ENCODE results near the gene ASAP3.

Gene ASAP3

DNA sequence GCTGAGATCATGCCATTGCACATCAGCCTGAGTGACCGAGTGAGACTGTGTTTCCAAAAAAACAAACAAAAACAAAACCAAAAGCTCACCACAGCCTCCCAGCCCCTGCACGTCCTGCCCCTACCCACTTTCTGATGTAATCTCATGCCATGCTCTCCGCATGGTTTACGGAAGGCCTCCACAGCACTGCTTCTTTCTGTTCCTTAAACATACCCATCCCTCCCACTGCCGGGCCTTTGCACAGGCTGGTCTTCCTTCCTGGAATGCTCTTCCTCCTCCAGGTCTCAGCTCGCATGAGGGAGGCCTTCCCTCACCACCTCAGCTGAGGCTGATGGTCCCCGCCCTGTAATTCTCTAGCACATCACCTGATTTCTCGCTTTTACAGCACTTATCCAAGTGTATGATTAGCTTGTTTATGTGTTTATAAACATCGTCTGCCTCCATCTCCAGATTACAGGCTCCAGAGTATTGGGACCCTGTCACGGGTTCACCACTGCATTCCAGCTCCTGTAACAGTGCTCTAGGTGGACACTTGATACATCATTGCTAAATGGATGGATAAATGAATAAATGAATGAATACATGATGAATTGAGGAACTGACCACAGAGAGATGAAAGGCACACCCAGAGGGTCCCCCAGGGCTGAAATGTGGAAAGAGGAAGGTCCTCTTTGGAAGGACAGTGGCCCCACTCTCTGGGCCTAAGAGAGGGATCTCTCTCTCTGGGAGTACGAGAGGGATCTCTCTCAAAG, 81.5 kb downstream of the ASAP3 start:
- Histone ChIP-seq H3K27ac (ENCODE audit: low read depth, low read length) (no peak overlapping the region), H3K4me1 (ENCODE audit: control insufficient read depth, insufficient read depth, low read length) (peaks cover 12% of the 10 kb centered on the region; the same call in 1 of the 2 replicates), H3K9ac (ENCODE audit: low read length) (no peak overlapping the region), H3K27me3 (ENCODE audit: control insufficient read depth, insufficient read depth, low read length) (peaks cover 96% of the 10 kb centered on the region), H3K9me3 (ENCODE audit: control insufficient read depth, insufficient read depth, low read depth, low read length) (no peaks in the 10 kb centered on the region), H3K4me3 (ENCODE audit: low read depth, low read length) (no peak overlapping the region), H3K36me3 (ENCODE audit: control insufficient read depth, insufficient read depth, low read length) (no peaks in the 10 kb centered on the region)

DNA sequence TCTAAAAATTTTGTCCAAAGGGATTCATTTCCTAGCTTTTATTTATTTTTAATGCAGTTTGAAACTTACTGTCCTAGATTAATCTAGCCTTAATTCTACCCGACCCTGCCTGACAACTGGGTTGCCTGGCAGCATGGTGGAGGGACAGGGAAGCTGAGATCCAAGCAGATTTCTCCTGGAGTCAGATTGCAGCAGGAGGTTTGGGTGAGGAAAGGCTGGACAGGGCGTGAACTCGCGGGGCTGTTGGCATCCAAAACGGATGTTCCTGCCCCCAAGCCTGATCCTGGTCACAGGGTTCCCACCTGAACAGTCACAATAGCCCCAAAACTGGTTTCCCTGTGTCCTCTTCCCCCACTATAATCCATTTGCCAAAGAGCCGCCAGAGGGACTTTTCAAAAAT, 82.7 kb downstream of the ASAP3 start:
- Histone ChIP-seq H3K36me3 (ENCODE audit: control insufficient read depth, insufficient read depth, low read length) (no peaks in the 10 kb centered on the region), H3K4me1 (ENCODE audit: control insufficient read depth, insufficient read depth, low read length) (peaks cover 12% of the 10 kb centered on the region; the same call in 1 of the 2 replicates), H3K4me3 (ENCODE audit: low read depth, low read length) (no peak overlapping the region), H3K9ac (ENCODE audit: low read length) (no peak overlapping the region), H3K27me3 (ENCODE audit: control insufficient read depth, insufficient read depth, low read length) (peaks cover 96% of the 10 kb centered on the region), H3K27ac (ENCODE audit: low read depth, low read length) (no peak overlapping the region), H3K9me3 (ENCODE audit: control insufficient read depth, insufficient read depth, low read depth, low read length) (no peaks in the 10 kb centered on the region)

DNA sequence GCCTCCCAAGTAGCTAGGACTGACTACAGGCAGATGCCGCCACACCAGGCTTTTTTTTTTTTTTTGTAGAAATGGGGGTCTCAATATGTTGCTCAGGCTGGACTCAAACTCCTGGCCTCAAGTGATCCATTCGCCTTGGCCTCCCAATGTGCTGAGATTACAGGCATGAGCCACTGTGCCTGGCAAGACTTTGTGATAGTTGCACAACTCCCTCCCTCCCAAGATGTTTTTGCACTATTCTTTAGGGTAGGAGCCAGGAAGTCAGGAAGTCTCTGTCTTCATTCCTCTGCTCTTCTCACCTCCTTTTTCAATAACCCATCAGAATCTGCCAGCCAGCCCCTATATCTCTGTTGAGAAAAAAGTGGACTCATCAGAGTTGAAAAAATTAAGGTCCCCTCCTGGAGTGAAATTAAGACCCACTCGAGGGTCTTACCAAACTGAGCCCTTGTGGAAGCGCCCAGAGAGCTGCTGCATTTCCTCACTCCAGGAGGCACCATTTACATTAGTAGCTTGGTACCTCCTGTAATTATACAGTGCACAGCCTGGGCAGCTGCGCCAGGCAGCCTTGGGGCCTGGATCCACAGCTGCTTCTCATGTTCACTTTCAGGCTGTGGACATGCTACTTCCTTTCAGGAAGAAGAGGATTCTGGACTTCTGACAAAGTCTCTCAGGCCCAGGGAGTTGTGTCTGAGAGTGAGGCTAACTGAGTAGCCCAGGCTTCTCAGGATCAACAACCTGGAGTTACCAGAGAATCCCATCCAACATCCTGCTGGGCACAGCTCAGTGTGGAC, 83.5 kb downstream of the ASAP3 start:
- no peaks in the 10 kb centered on the region for H3K36me3 ChIP-seq (ENCODE audit: control insufficient read depth, insufficient read depth, low read length)
- peaks cover 95% of the 10 kb centered on the region for H3K27me3 ChIP-seq (ENCODE audit: control insufficient read depth, insufficient read depth, low read length)
- H3K9ac ChIP-seq (ENCODE audit: low read length), result no peak overlapping the region
- no peak overlapping the region for H3K27ac ChIP-seq (ENCODE audit: low read depth, low read length)
- H3K9me3 ChIP-seq (ENCODE audit: control insufficient read depth, insufficient read depth, low read depth, low read length), result no peaks in the 10 kb centered on the region
- H3K4me1 ChIP-seq (ENCODE audit: control insufficient read depth, insufficient read depth, low read length), result peaks cover 15% of the 10 kb centered on the region; the same call in 1 of the 2 replicates
- no peak overlapping the region for H3K4me3 ChIP-seq (ENCODE audit: low read depth, low read length)

DNA sequence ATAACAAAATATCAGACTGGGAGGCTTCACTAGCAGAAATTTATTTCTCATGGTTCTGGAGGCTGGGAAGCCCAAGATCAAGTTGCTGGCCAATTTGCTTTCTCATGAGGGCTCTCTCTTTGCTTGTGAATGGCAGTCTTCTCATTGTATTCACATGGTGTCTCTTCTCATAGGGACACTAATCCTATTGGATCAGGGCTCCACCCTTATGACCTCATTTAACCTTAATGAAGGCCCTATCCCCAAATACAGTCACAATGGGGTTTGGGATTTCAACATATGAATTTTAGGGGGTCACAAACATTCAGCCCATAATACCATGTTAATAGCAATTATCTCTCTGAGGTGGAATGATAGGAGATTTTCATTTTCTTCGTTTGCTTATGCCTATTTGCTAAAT, 84.8 kb downstream of the ASAP3 start:
- no peak overlapping the region for H3K9ac ChIP-seq (ENCODE audit: low read length)
- peaks cover 90% of the 10 kb centered on the region for H3K27me3 ChIP-seq (ENCODE audit: control insufficient read depth, insufficient read depth, low read length)
- H3K9me3 ChIP-seq (ENCODE audit: control insufficient read depth, insufficient read depth, low read depth, low read length), result no peaks in the 10 kb centered on the region
- no peak overlapping the region for H3K4me3 ChIP-seq (ENCODE audit: low read depth, low read length)
- H3K27ac ChIP-seq (ENCODE audit: low read depth, low read length), result no peak overlapping the region
- peaks cover 25% of the 10 kb centered on the region for H3K4me1 ChIP-seq (ENCODE audit: control insufficient read depth, insufficient read depth, low read length)
- no peaks in the 10 kb centered on the region for H3K36me3 ChIP-seq (ENCODE audit: control insufficient read depth, insufficient read depth, low read length)

DNA sequence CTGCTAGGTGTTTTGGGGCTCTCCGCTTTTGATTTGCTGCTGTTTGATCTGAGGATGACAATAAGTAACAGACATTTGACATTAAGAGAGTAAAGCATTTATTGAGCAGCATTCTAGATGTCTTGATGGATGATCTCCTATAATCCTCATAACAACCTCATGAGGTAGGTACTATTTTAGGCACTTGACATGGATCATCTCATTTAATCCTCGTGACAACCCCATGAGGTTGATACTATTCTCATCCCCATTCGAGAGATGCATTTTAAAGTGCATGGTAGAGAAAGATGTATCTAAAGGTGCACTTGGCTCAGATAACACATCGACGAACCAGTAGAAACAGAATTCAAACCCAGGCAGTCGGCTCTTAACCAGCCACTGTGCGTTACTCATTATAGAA, 86.1 kb downstream of the ASAP3 start:
- Histone ChIP-seq H3K4me1 (ENCODE audit: control insufficient read depth, insufficient read depth, low read length) (peaks cover 23% of the 10 kb centered on the region), H3K9me3 (ENCODE audit: control insufficient read depth, insufficient read depth, low read depth, low read length) (peaks cover 5% of the 10 kb centered on the region), H3K27me3 (ENCODE audit: control insufficient read depth, insufficient read depth, low read length) (peaks cover 92% of the 10 kb centered on the region), H3K4me3 (ENCODE audit: low read depth, low read length) (no peak overlapping the region), H3K9ac (ENCODE audit: low read length) (no peak overlapping the region), H3K36me3 (ENCODE audit: control insufficient read depth, insufficient read depth, low read length) (no peaks in the 10 kb centered on the region), H3K27ac (ENCODE audit: low read depth, low read length) (no peak overlapping the region)

DNA sequence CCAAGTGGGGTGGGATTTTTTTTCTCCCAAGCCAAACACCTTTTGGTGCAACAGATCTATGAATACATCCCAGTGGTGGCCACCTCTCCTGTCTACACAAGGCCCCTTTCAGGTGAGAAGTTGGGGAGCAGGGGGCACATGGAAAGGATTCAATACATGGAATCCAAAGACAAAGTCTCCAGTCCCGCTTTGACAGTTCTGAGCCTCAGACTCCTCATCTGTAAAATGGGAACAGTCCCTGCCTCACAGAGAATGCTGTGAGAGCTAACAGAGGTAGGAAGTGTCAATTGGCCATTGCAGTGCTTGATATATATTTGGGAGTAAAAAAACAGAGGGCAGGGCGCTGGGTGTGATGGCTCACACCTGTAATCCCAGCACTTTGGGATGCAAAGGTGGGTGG, 87.6 kb downstream of the ASAP3 start:
- Histone ChIP-seq H3K4me1 (ENCODE audit: control insufficient read depth, insufficient read depth, low read length) (peaks cover 20% of the 10 kb centered on the region), H3K9ac (ENCODE audit: low read length) (no peak overlapping the region), H3K4me3 (ENCODE audit: low read depth, low read length) (no peak overlapping the region), H3K36me3 (ENCODE audit: control insufficient read depth, insufficient read depth, low read length) (no peaks in the 10 kb centered on the region), H3K27ac (ENCODE audit: low read depth, low read length) (no peak overlapping the region), H3K9me3 (ENCODE audit: control insufficient read depth, insufficient read depth, low read depth, low read length) (peaks cover 10% of the 10 kb centered on the region), H3K27me3 (ENCODE audit: control insufficient read depth, insufficient read depth, low read length) (peaks cover 88% of the 10 kb centered on the region)

DNA sequence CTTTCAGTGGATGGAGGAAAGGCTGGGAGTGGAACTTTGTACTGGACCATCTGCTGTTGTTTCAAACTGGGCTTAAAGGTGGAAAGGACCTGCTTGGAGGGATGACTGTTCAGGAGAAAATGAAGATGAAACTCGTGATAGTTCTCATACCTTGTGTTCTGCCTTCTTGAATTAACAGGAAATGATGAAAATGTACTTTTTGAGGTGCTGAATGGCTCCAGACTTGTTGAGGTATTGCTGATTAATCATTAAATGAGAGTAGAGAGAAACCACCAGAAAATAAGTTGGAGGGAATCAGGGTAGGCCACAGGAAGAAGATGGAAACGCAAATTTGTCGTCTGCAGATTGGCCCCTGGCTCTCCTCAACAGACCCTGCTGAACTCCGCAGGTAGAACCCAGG, 88.1 kb downstream of the ASAP3 start:
- Histone ChIP-seq H3K36me3 (ENCODE audit: control insufficient read depth, insufficient read depth, low read length) (no peaks in the 10 kb centered on the region), H3K4me3 (ENCODE audit: low read depth, low read length) (no peak overlapping the region), H3K27me3 (ENCODE audit: control insufficient read depth, insufficient read depth, low read length) (peaks cover 86% of the 10 kb centered on the region), H3K4me1 (ENCODE audit: control insufficient read depth, insufficient read depth, low read length) (peaks cover 20% of the 10 kb centered on the region), H3K27ac (ENCODE audit: low read depth, low read length) (no peak overlapping the region), H3K9ac (ENCODE audit: low read length) (no peak overlapping the region), H3K9me3 (ENCODE audit: control insufficient read depth, insufficient read depth, low read depth, low read length) (peaks cover 10% of the 10 kb centered on the region)

DNA sequence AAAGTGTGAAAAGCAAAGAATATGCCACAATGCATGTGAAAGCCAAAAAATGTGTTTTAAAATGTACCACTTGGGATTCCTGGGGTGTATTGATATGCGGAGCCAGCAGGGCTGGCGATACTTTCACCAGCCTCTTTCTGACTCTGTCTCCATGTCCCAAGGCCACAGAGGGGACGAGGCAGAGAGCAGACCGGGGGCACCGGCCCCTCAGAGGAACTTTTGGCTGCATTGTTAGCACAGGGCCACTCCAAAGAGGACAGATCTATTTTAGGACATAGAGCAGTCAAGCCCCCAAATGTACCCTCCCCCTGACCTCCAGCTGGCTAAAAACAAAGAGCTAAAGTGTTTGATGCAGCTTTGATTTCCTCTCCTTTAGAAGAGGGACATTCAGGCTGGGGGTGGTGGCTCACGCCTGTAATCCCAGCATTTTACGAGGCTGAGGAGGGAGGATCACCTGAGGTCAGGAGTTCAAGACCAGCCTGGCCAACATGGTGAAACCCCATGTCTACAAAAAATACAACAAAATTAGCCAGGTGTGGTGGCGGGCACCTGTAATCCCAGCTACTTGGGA, 88.7 kb downstream of the ASAP3 start:
- Histone ChIP-seq H3K27ac (ENCODE audit: low read depth, low read length) (no peak overlapping the region; the same call in 1 of the 2 replicates), H3K36me3 (ENCODE audit: control insufficient read depth, insufficient read depth, low read length) (no peaks in the 10 kb centered on the region), H3K4me3 (ENCODE audit: low read depth, low read length) (0 out of 2 replicates have a peak overlapping the region, but pooled peaks have one; percentile 15), H3K4me1 (ENCODE audit: control insufficient read depth, insufficient read depth, low read length) (peaks cover 20% of the 10 kb centered on the region), H3K9ac (ENCODE audit: low read length) (no peak overlapping the region), H3K27me3 (ENCODE audit: control insufficient read depth, insufficient read depth, low read length) (peaks cover 86% of the 10 kb centered on the region), H3K9me3 (ENCODE audit: control insufficient read depth, insufficient read depth, low read depth, low read length) (peaks cover 10% of the 10 kb centered on the region)

DNA sequence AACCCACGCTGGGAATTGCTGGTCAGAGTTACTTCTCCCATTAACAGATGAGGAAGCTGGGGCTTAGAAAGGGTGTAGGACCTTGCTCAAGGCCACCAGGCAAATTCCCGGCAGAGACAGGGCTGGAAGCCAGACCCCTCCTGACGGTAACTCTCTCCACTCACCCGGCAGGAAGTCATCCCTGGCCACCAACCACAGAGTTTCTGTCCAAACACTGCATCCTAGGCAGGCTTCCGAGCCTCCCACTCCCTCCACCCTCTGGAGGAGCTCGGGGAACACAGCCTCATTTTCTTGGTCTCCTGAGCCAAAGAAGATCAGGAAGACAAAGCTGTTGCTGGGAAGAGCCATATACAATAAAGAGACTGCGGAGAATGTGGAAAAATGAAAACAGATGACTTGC, 89.3 kb downstream of the ASAP3 start:
- H3K4me3 ChIP-seq (ENCODE audit: low read depth, low read length), result 0 out of 2 replicates have a peak overlapping the region, but pooled peaks have one; percentile 15
- H3K9me3 ChIP-seq (ENCODE audit: control insufficient read depth, insufficient read depth, low read depth, low read length), result peaks cover 10% of the 10 kb centered on the region
- peaks cover 86% of the 10 kb centered on the region for H3K27me3 ChIP-seq (ENCODE audit: control insufficient read depth, insufficient read depth, low read length)
- H3K4me1 ChIP-seq (ENCODE audit: control insufficient read depth, insufficient read depth, low read length), result peaks cover 20% of the 10 kb centered on the region
- H3K36me3 ChIP-seq (ENCODE audit: control insufficient read depth, insufficient read depth, low read length), result no peaks in the 10 kb centered on the region
- H3K9ac ChIP-seq (ENCODE audit: low read length), result no peak overlapping the region
- no peak overlapping the region; the same call in 1 of the 2 replicates for H3K27ac ChIP-seq (ENCODE audit: low read depth, low read length)

DNA sequence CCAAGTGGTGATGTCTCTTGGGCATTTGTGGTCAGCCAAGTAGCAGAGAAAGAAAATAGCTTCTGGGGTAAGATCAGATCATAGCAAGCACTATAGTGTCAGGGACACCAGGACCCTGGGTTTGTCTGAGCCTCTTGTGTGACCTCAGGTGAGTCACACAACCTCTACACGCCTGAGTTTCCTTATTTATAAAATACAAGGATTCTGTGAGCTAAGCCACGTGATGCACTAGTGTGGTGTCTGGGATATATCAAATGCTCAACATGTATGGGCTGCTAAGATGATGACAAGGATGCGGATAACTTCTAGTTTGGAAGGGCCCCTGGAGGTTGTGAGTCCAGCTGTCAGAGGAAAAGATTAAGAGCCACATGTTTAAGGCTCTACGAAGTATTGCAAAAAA, 89.8 kb downstream of the ASAP3 start:
- Histone ChIP-seq H3K9ac (ENCODE audit: low read length) (no peak overlapping the region), H3K27ac (ENCODE audit: low read depth, low read length) (no peak overlapping the region), H3K4me1 (ENCODE audit: control insufficient read depth, insufficient read depth, low read length) (peaks cover 20% of the 10 kb centered on the region), H3K4me3 (ENCODE audit: low read depth, low read length) (no peak overlapping the region), H3K9me3 (ENCODE audit: control insufficient read depth, insufficient read depth, low read depth, low read length) (peaks cover 10% of the 10 kb centered on the region), H3K27me3 (ENCODE audit: control insufficient read depth, insufficient read depth, low read length) (peaks cover 87% of the 10 kb centered on the region), H3K36me3 (ENCODE audit: control insufficient read depth, insufficient read depth, low read length) (no peaks in the 10 kb centered on the region)

DNA sequence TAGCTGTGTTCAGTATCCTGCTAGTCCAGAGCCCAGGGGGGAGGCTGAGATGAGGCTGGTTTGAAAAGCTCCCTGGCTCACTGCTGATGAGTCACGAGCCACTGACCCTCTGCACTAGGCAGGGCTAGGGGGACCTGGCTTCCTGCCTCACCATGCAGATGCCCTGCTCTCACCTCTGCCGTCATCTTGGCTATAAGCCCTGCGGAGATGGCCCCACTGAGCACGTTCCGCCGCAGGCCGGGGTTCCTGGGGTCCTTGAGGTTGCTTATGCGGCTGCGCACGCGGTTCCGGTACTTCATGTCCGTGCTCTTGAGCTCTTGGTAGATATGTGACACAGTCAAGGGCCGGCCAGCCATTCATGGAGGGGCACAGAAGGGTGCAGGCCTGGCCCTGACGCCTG, 90.3 kb downstream of the ASAP3 start:
- Histone ChIP-seq H3K4me1 (ENCODE audit: control insufficient read depth, insufficient read depth, low read length) (peaks cover 20% of the 10 kb centered on the region), H3K9ac (ENCODE audit: low read length) (no peak overlapping the region), H3K9me3 (ENCODE audit: control insufficient read depth, insufficient read depth, low read depth, low read length) (peaks cover 10% of the 10 kb centered on the region), H3K27me3 (ENCODE audit: control insufficient read depth, insufficient read depth, low read length) (peaks cover 88% of the 10 kb centered on the region), H3K4me3 (ENCODE audit: low read depth, low read length) (no peak overlapping the region), H3K36me3 (ENCODE audit: control insufficient read depth, insufficient read depth, low read length) (no peaks in the 10 kb centered on the region), H3K27ac (ENCODE audit: low read depth, low read length) (no peak overlapping the region)
